Lung microvascular endothelial cell (primary cell): ENCODE results near the gene NPM1. TPM values are rescaled to one million over a fixed set of nuclear protein-coding genes. Genes with fewer than 3 reads are reported as not detected.

ENCODE experiments used
- DNase-seq, 2 donors: peaks; one replicate each; pipeline versions ENCODE4 v3.0.0 to v3.0.0-alpha.2; 2010; ENCODE audit warnings: low read depth in 2 of 2
- total RNA-seq: library from RNA; depleted of rRNA; stranded (reverse); fragments of >200 nt; gene quantifications from 2 replicates; pipeline ENCODE4 v1.2.1, GENCODE V29; 2014

Gene NPM1
- total RNA-seq, 1 donor from 2014 or later, result 609 TPM

DNA sequence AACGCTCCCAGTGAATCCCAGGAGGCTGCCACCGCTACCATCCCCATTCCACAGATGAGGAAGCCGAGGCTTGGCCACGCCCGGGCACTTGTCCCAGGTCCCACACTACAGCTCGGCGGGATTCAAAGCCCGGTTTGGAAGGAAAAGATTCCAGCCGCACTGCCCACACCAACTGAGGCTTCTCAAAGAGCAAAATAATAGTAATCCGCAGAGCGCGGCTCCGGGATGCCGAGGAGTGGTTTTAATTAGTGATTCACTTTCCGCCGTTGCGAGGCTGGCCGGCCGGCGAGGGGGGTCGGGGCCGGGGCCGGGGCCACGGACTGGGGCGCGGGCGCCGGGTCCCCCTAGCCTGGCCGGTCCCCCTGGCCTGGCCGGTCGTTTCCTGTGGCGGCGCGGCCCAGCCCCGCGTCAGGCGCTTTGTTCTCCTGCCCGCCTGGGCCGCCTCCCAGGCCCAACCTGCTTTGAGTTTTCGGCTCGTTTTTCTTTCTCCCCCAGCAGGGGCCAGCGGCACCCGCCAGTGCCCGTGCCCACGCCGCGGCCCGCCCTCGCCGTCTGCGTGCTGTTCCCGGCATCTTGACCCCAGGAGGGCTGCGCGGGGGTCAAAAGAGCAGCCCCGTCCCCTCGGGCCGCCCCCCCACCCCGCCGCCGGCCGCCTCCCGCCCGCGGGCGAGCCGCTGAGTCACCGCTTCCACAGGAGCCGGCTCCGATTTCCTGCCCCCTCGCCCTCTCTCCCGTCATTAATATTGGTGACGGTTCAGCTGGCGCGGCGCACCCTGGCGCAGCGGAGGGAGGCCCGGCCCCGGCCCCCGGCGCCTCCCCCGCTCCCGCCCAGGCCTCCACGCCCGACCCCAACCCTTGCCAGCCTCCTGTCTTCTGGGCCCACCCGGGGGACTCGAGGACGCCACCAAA lies 63.0 kb downstream of the NPM1 start:
- DNase-seq, result peak; percentile 81 to 86

DNA sequence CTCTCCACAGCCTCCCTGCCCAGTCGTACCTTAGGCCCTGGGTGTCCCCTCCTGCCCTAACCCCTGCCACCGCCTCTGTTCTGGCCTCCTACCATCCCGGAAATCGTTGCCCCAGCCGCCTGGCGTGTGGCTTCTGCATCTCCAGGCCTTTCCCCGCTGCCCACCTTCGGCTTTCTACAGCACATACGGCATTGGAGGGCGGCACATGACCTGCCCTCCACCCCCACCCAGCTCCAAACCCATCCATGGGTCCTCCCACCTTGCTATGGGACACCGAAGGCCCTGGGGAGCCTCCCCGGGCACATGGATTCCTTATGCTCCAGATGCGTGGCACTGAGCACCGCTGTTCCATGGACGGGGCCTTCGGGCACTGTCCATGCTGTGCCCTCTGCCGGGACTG lies 63.8 kb downstream of the NPM1 start:
- peak in 1 of 2 donors; percentile 11 for DNase-seq

DNA sequence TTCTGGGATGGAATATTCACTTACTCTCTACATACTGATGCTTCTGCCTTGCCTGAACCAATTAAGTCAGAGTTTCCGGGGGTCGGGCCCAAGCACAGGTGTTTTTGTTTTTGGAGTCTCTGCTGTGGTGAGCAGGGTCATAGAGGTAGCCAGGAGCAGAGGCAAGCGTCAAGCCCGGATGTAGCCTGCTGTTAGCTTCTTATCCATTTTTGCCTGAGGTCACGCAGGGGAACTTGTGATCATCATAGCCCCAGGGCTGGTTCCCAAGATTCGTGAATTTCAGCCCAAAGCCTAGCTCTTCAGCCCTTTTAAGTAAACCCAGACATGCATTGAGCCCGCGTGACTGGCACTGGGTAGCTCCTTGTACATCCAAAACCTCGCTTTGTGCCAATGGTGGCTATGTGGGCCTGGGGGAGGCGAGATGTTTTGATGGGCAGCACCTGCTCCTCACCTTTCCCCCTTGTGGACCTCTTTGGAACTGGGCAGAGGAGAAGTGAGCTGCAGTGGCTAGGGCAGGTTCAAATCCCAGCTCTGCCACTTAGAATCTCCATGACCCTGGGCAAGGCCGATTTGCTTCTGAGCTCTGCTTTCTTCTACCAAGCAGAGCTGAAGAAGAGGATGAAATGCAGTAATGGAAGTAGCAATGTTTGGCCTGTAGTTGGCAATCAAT lies 65.5 kb downstream of the NPM1 start:
- no peak for DNase-seq

DNA sequence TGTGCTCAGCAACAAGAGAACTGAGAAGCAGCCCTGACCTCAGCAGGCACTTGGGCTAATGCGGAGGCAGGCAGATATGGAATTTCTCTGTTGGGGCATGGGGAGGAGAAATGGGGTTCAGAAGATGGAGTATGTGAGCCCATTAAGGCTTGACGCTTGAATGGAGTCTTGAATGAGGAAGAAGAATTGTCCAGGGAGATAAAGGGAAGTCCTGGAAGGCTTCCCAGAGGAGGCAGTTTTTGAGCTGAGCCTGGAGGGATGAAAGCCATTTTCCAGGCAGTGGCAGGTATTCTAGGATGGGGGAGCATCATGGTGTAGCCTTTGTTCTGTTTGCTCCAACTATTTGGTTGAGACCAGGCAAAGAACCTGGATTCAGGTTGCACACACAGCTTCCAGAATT lies 66.3 kb downstream of the NPM1 start:
- DNase-seq, result no peak

DNA sequence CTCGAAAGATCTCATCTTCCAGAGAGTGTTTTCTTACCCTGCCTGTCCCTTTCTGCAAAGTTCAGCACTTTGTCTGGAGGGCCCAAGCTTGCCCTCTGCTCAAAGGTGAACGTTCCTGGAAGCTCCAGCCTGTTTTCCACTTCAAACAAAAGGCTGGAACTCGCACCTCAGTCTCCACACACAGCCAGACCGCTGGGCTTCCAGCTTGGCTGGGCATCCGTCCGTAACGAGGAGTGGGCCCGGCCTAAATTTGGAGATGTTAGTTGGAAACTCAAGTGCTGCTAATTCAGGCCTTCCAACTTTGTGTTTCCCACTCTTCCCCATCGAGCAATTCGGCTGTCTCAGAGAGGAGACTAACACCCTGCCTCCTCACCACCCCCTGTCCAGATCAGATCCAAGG lies 66.9 kb downstream of the NPM1 start:
- DNase-seq, result no peak

DNA sequence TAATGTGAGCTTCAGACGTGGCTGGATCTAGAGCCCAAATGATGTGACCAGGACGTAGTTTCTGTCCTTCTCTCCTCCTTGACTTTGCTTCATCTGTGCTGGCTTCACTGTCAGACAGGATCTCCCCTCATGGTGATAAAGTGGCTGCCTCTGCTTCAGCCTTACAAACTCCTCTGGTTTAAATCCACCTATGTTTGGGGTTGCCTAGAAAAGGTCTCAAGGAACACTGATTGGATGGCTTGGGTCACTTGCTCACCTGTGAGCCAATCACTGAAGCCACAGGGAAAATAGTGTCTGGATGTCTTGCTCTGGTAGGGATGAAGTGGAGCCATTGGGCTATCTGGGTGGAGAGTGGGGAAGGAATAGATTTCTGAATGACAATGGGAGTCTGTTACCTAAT lies 67.9 kb downstream of the NPM1 start:
- no peak for DNase-seq

DNA sequence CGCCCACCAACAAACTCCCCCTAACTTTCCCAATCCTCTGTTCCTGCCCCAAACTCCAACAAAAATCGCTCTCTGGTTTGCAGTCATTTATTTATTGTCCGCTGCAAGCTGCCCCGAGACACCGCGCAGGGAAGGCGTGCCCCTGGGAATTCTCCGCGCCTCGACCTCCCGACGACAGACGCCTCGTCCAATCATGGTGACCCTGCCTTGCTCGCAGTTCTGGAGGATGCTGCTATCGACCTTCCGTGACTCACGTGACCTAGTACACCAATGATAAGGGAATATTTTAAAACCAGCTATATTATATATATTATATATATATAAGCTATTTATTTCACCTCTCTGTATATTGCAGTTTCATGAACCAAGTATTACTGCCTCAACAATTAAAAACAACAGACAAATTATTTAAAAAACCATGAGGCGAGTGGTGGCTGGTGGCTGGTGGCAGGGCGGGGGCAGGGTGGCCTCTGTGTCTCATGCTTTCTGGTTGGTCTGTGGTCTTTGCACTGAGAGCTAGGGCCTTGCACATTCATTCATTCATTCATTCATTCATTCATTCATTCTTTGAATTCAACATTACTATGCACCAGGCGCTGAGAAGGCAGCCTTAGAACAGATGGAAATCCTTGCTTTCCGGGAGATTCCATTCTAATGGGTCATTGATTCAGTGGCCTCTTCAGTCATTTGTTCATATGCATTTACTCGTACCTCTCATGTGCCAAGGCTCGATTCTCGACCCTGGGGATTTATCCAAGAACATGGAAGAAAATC lies 69.7 kb downstream of the NPM1 start:
- DNase-seq, result no peak

DNA sequence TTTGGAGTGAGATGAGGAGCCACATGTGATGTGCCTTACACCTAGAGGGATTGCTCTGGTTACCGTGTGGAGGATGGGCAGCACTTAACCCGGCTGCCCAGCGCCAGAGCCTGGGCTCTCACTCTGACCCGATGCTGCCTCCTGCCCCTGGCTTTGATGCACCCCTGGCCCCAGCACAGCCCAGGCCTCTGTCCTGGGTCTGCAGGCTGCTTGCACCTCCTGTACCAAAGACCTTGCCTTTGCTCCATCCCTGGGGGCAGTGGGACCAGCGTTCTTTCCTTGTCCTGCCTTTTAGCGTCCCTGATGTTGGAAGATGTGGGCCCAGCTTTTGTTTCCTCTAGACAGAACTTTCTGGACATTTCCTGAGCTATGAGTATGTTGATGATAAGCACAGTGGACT lies 72.2 kb downstream of the NPM1 start:
- DNase-seq, result no peak

Other genes starting within 250 kb of the NPM1 start
- not detected in 2 replicates for gene TLX3, start 78.6 kb upstream of the NPM1 start, total RNA-seq
- not detected in 2 replicates for gene FGF18, start 31.8 kb downstream of the NPM1 start, total RNA-seq